ENCODE results near the gene MEF2D.

The MEF2D gene

DNA sequence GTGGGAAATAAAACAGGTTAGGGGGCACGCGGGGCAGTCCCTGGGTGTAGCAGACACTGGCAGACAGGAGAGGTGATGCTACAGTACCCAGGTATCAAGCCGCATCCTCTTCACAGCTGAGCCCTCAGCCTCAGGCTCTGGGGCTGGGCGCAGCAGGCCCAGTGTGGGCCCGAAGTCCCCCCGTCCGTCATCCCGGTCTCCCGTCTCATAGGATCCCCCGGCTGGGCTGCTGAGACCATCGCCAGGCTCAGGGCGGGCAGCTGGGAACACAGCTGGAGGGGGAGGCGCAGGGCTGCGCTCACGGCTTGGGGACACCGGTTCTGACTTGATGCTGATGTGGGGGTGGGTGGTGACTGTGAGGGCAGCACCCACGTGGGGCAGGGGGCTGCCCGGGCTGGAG, 32.7 kb downstream of the MEF2D start:
- no peak for DNase-seq (ENCODE audit: low read depth)

DNA sequence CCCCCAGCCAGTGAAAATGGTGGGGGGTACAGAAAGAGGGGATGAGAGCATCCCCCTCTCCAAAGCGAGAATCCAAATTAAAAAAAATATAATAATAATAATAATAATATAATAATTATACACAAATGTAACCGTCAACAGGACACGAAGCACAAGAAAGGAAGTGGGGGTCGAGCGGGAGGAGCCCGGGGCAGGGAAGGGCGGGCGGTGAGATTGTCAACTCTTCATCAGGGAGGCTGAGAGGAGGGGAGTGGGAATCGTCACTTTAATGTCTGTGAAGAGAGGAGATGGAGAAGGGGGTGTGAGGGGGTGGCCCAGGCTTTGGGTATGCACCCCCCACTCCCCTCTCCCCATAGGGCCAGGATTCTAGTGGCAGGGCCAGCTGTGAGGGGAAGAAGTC, 33.2 kb downstream of the MEF2D start:
- no peak for DNase-seq (ENCODE audit: low read depth)

- no peak for DNase-seq (ENCODE audit: low read depth)
These were observed 34.7 kb downstream of the MEF2D start for GRCh38 chr1:156465747-156466365.

DNA sequence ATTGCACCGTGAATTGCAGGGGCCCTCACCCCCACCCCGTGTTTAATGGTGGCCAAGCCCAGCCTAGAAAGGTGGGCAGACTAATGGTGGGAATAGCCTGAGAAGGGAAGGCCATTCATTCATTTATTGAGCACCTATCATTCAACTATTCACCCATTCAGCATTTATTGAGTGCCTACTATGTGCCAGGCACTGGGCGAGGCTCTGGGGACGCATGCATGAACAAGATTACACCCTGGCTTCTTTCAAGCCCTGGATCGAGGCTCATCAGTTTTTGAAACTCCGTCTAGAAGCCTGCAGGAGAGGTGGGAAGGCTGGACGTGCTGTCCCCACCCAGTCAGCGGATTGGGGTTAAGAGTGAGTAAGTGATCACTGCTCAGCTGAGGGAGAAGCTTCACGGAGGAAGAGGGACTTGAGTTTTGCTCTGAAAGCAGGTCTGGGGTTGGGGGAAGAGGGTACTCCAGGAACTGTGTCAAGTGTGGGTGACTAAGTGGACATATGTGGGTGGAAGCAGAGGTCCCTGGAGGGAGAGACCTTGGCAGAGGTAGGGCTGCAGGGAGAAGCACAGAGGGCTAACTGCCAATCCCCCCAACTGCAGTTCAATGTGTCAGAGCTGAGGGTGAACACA, 35.6 kb downstream of the MEF2D start:
- no peak for DNase-seq (ENCODE audit: low read depth)

GRCh38 chr1:156464335-156464734, 36.2 kb downstream of the MEF2D start:
- no peak for DNase-seq (ENCODE audit: low read depth)

DNA sequence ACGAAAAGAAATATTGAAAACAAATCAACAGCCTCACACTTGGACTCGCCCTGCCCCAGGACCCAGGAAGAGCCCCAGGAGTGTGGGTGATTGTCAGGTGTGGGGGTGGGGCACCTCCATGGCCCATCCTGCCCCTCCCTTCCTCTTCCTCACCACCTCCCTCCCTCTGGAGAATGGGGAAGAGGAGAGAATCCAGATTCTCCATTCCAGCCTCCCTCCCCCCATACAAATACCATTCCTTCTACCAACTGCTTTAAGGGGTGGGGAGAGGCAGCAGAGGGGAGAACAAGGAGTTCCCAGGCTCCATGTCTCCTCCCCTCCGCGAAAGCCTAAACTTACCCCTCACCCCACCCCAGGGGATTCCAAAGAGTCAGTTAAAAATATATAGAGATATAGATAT, 36.7 kb downstream of the MEF2D start:
- no peak for DNase-seq (ENCODE audit: low read depth)

- DNase-seq (ENCODE audit: low read depth), result no peak
These were observed 37.4 kb downstream of the MEF2D start for GRCh38 chr1:156462954-156463795.

DNA sequence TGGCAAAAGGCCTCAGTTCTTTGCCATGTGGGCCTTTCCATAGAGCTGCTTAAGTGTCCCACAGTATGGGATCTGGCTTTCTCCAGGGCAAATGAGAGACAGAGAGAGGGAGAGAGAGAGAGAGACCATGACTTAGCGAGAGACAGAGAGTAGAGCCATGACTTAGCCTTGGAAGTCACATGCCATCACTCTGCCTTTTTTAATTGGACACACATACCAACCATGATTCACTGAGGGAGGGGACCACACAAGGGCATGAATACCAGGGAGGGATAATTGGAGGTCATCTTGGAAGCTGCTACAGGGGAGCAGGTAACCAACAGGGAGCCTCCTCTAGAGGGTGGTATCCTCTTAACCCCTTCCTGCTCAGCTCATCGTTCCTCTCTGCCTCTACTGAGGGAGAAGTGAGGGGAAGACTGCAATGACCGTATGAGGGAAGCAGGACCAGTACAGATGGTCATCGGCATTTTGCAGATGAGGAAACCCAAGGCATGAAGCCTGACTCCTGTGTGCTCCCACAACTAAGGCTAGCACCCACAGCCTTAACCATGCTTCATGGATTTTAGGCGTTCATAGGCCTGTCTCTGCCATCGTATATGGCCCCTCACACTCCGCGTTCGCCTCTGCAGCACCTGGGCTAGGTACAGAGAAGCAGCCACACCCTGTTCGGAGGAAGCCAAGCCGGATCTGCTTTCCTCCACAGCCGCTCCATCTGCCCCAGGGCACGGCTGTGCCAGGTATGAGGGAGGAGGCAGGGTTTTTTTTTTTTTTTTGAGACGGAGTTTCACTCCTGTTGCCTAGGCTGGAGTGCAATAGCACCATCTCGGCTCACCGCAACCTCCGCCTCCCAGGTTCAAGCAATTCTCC, 38.6 kb downstream of the MEF2D start:
- no peak for DNase-seq (ENCODE audit: low read depth)

DNA sequence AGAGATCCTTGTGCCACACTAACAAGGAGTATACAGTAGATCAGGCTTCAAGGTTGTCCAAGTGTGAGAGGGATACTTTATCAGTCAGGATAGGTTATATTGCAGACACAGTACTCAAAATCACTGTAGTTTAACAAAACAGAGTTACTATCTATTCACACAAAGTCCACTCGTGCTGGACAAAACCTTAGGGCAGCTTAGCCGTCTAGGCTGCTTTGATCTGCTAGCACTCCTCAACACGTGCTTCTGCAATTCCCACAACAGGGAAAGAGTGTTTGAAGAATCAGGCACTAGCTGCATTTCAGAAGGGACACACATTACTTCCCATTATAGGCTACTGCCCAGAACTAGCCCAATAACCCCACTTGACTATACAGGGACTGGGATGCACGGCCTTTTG, 39.5 kb downstream of the MEF2D start:
- DNase-seq (ENCODE audit: low read depth), result no peak

DNA sequence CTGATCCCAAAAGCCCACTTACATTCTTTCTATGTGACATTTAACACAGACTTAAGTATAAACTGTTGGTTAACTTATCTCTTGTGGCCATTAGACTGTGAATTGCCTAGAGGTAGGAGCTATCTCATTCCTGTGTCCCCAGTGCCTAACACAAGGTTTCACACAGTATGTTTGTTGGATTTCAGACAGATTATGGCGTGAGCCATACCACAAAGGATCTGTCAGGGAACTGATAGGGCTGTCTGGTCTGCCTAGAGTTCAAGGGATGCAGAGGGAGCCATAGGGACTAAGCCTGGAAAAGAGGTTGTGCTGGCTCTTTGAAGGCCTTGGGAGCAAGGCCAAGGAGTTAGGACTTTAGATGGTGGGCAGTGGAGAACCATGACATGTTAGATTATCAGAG, 40.0 kb downstream of the MEF2D start:
- DNase-seq (ENCODE audit: low read depth), result no peak

- DNase-seq (ENCODE audit: low read depth), result no peak
These were observed 42.4 kb downstream of the MEF2D start for GRCh38 chr1:156458181-156458503.

DNA sequence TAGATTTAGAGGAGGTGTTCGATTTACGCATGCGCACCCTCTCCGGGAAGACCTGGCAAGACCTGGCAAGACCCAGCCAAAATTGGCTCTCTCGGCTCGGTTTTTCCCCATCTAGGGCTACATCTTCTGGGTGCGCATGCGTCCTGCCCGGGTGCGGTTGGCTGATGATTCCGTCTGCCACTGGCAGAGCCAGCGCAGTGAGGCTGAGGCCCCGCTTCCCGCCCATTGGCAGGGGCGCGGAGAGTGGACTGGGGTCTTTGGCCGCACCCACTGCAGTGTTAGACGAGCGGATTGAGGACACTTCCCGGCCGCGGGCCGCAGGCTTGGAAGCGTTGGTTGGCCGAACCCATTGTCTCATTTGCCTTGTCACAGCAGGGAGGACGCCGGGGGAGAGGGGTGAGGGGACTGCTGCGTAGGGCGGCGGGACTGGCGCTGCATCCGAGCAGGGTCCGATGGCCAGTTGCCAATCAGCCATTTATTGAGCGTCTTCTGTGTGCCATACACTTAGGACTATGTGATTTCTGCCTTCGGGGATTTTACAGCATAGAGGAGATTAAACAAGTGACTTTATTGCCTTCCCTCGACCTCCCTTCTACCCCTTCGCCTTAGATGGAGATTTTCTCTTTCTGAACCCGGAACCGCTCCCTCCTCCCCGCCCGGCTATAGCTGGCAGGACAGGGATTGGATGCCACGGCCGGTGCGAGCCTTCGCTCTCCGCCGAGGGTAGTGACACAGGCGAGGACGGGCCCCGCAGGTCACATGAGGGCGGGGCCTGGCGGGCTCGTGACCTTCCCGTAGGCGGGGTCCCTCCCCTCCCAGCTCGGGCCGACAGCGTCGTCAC, 43.7 kb downstream of the MEF2D start:
- peak; percentile 89 for DNase-seq (ENCODE audit: low read depth)

DNA sequence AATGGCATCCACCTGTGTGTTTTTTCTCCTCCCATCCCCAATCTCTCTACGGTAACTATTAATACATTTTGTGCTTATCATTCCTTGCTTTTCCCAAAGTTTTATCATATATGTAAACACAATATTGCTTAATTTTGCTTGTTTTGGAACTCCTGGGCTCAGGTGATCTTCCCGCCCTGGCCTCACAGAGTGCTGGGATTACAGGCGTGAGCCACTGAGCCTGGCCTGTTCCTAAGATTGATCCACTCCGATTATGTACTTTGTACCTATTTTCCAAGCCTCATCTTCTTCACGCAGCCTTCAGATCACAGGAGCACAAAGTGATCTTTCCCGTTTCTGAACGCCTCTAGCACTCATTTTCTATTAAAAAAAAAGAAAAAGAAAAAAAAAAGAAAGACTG, 45.2 kb downstream of the MEF2D start:
- DNase-seq (ENCODE audit: low read depth), result no peak

- no peak for DNase-seq (ENCODE audit: low read depth)
These were observed 47.7 kb downstream of the MEF2D start for GRCh38 chr1:156452907-156453306.

GRCh38 chr1:156451505-156452160, 48.9 kb downstream of the MEF2D start:
- no peak for DNase-seq (ENCODE audit: low read depth)

DNA sequence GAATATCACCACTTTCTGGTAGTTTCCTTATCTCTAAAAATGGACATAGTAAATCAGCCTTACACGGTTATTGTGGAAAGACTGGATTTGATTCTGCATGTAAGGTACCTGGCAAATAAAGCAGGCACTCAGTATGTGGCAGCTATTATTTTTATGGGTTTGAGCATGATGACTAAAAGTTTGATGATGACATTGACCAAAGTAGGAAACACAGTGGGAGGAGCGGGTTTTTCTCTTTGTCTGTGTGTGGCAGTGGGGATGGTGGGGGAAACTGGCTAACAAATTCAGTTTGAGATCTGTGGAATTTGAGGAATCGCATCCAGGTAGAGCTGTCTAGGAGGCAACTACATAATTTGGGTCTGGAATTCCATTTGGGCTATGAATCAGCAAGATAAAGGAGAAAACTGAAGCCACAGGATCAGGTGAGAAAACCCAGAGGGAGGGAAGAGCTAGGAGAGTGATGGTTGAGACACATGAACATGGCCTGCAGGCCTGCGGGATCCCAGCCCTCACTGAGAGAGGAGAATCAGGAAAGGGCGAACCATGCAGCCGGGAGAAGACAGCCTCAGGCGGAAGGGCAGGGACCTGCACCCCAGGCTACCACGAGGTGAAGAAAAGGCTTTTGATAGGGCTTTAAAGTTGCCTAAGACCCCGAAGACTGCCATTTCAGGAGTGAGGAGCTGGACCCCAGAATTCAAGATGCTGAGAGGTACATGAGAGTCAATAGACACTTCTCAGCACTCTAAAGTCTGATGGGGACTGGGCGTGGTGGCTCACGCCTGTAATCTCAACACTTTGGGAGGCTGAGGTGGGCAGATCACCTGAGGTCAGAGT, 52.2 kb downstream of the MEF2D start:
- no peak for DNase-seq (ENCODE audit: low read depth)

DNA sequence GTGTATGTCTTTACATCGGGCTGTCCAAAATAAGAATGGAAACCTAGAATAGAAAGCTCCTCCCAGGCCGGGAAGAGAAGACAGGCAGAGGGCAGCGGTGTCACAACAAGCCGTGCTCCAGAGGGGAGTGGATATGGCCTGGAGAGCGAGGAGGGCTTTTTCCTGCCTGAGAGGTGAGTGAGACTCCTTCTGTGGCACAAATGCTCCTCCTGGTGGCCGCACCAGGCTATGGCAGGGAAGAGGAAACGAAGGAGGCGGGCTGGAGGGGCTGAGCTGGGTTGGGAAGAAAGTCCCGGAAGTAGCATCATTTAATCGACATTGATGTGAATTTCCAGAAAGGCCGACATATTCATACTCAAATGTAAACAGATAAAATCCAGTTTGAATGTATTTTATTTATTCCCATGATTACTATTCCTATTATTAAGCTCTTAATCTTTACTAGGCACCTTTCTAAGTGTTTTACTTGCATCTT, 54.7 kb downstream of the MEF2D start:
- DNase-seq (ENCODE audit: low read depth), result peak; percentile 63

- no peak for DNase-seq (ENCODE audit: low read depth)
These were observed 56.1 kb downstream of the MEF2D start for GRCh38 chr1:156444407-156445001.

- no peak for DNase-seq (ENCODE audit: low read depth)
These were observed 57.3 kb downstream of the MEF2D start for GRCh38 chr1:156443286-156443685.
